Prostate gland (tissue), 2 donors: ENCODE results near the gene PHIP.

Source experiments
- POLR2A ChIP-seq: fragments of 450-650 bp; IDR thresholded peaks from one replicate; pipeline ENCODE4 v1.6.1; 2016; ENCODE audit warnings: antibody characterized with exemption, mild to moderate bottlenecking
- POLR2AphosphoS5 ChIP-seq: sonication (generic); formaldehyde crosslinking; IDR thresholded peaks from one replicate; pipeline ENCODE4 v1.6.1; 2017; ENCODE audit warnings: antibody characterized with exemption
- TF ChIP-seq, protein P1 (sequence below), 4 experiments: fragments of 200-600 bp in 2 of 4; fragments of 450-650 bp in 2 of 4; sonication (generic) in 2 of 4; IDR thresholded peaks; 1 replicate in 3 of 4; 2 replicates in 1 of 4; pipeline ENCODE4 v1.5.1; 2016 to 2019; ENCODE audit warnings: antibody characterized with exemption in 4 of 4, mild to moderate bottlenecking in 2 of 4, moderate library complexity in 2 of 4

DNA sequence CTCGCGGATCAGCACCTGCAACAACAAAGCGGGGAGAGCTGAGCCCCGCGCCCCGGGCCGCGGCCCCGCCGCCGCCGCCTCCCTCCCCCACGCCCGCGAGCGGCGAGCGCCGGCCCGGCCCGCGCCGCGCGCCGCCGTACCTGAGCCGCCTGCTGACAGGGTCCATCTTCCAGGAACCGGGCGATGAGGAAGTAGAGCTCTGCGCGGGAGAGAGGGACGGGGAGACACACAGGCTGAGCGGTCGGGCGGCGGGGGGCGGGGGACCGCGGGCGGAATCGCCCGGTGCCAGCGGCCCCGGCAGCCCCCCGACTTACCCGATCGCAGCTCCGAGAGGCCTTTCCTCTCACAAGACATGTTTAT, 359 bp downstream of the PHIP start:
- TF ChIP-seq POLR2A = no peak
- TF ChIP-seq, protein P1, sequence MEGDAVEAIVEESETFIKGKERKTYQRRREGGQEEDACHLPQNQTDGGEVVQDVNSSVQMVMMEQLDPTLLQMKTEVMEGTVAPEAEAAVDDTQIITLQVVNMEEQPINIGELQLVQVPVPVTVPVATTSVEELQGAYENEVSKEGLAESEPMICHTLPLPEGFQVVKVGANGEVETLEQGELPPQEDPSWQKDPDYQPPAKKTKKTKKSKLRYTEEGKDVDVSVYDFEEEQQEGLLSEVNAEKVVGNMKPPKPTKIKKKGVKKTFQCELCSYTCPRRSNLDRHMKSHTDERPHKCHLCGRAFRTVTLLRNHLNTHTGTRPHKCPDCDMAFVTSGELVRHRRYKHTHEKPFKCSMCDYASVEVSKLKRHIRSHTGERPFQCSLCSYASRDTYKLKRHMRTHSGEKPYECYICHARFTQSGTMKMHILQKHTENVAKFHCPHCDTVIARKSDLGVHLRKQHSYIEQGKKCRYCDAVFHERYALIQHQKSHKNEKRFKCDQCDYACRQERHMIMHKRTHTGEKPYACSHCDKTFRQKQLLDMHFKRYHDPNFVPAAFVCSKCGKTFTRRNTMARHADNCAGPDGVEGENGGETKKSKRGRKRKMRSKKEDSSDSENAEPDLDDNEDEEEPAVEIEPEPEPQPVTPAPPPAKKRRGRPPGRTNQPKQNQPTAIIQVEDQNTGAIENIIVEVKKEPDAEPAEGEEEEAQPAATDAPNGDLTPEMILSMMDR (IDR thresholded peaks at IDR 0.05) = no peak
- no peak for TF ChIP-seq POLR2AphosphoS5
